Prostate gland (tissue), 2 donors: ENCODE results near the gene TOMM5. TPM values are rescaled to one million over a fixed set of nuclear protein-coding genes. Genes with fewer than 3 reads are reported as not detected.

Experiments
- DNase-seq: peaks from one replicate; pipeline ENCODE4 v3.0.0-alpha.2; 2019; ENCODE audit warnings: low spot score
- H3K27ac ChIP-seq, 2 donors: fragments of 200-600 bp; sonication (generic); 2 replicates each; pipeline ENCODE4 v1.5.1; 2017 to 2019
- H3K27me3 ChIP-seq: fragments of 200-600 bp; sonication (generic); replicated peaks from 2 replicates; pipeline ENCODE4 v1.5.1; 2019; ENCODE audit not compliant: insufficient read depth
- H3K36me3 ChIP-seq, 2 donors: fragments of 200-600 bp; sonication (generic); 1 replicate in 1 of 2; 2 replicates in 1 of 2; pipeline versions ENCODE4 v1.5.1 to v1.8.1; 2017 to 2019
- H3K4me1 ChIP-seq: fragments of 200-600 bp; sonication (generic); replicated peaks from 2 replicates; pipeline ENCODE4 v1.5.1; 2019
- H3K4me3 ChIP-seq, 2 donors: fragments of 200-600 bp; sonication (generic); 2 replicates each; pipeline ENCODE4 v1.5.1; 2017 to 2019
- H3K9me3 ChIP-seq: fragments of 200-600 bp; sonication (generic); 2 replicates; pipeline ENCODE4 v1.5.1; 2017
- POLR2A ChIP-seq: fragments of 450-650 bp; IDR thresholded peaks from one replicate; pipeline ENCODE4 v1.6.1; 2016; ENCODE audit warnings: antibody characterized with exemption, mild to moderate bottlenecking
- POLR2AphosphoS5 ChIP-seq: sonication (generic); formaldehyde crosslinking; IDR thresholded peaks from one replicate; pipeline ENCODE4 v1.6.1; 2017; ENCODE audit warnings: antibody characterized with exemption
- WGBS: methylation state at CpG from one replicate; pipeline ENCODE4 v1.1.5; 2018; 5-methylcytosine and 5-hydroxymethylcytosine counted together
- intact Hi-C: fragments of 100-400 bp; cut with DNase I; formaldehyde crosslinking; loops from one replicate; pipeline ENCODE4 v1.14.2; 2022
- total RNA-seq, 2 donors: library from RNA; depleted of rRNA; stranded (reverse); fragments of >200 nt; gene quantifications; one replicate each; pipeline ENCODE4 v1.1.0, GENCODE V29; 2016
- TF ChIP-seq, protein P1 (sequence below), 4 experiments: fragments of 200-600 bp in 2 of 4; fragments of 450-650 bp in 2 of 4; sonication (generic) in 2 of 4; IDR thresholded peaks; 1 replicate in 3 of 4; 2 replicates in 1 of 4; pipeline ENCODE4 v1.5.1; 2016 to 2019; ENCODE audit warnings: antibody characterized with exemption in 4 of 4, mild to moderate bottlenecking in 2 of 4, moderate library complexity in 2 of 4

Gene TOMM5
- total RNA-seq, 2 donors from 2014 or later: 81.2 to 82.8 TPM

DNA sequence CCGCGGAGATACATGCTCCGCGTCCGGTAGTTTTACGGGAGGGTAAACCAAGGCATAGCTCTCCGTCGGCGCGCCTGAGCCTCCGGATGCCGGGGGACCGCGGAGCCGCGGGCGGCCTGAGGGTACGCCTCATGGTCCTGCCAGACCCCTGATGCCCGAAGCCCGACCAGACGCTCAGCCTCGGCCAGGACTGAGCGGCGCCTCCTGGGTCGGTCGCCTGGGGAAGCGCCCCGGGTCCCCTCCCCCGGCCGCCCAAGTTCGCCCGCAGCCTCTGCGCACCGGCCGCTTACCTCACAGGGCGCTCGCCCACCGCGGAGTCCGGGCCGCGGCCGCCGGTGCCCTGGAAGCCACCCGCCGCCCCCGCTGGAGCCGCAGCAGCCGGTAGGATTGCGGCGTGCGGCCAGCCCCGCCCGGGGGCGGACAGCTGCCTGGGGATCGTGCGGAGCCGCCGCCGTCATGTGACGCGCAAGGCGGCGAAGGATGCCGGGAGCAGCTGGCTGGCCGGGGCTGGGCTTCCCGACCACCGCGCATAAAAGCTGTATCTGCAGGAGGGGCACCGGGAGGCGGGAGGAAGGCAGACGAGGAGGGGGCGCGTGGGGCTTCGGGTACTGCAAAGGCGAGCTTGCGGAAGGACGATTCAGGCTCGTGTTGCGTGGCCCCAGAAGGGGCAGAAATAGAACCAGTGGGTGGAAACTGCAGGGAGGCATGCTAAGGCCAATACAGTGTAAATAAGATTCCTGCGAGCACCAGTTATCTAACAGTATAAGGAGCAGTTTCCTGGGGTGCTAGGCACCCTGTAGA is 16.3 kb downstream of the TOMM5 start, which contains the start of gene FBXO10:
Gene FBXO10, minus strand, starts transcription at position 460 of the 801 bp plus-strand sequence. CDS start 34,612 bp downstream, outside the sequence.
- Histone ChIP-seq H3K27ac (peak within 1 kb of the TSS; percentile 73 to 74), H3K36me3 (no peaks in the 10 kb centered on the region), H3K4me1 (no peaks in the 10 kb centered on the region), H3K4me3 (peak within 1 kb of the TSS; percentile 72 to 85), H3K9me3 (no peaks in the 10 kb centered on the region), H3K27me3 (no peaks in the 10 kb centered on the region)
- intact Hi-C loops: loop anchor here (5.0 kb wide), 1 partner anchor 89 kb away; the partner anchor contains the start of gene POLR1E
- TF ChIP-seq, protein P1, sequence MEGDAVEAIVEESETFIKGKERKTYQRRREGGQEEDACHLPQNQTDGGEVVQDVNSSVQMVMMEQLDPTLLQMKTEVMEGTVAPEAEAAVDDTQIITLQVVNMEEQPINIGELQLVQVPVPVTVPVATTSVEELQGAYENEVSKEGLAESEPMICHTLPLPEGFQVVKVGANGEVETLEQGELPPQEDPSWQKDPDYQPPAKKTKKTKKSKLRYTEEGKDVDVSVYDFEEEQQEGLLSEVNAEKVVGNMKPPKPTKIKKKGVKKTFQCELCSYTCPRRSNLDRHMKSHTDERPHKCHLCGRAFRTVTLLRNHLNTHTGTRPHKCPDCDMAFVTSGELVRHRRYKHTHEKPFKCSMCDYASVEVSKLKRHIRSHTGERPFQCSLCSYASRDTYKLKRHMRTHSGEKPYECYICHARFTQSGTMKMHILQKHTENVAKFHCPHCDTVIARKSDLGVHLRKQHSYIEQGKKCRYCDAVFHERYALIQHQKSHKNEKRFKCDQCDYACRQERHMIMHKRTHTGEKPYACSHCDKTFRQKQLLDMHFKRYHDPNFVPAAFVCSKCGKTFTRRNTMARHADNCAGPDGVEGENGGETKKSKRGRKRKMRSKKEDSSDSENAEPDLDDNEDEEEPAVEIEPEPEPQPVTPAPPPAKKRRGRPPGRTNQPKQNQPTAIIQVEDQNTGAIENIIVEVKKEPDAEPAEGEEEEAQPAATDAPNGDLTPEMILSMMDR (IDR thresholded peaks at IDR 0.05): peak in 2 of 4 experiments; percentile 6
- TF ChIP-seq POLR2AphosphoS5: peak; percentile 25
- TF ChIP-seq POLR2A: peak; percentile 27
- DNase-seq: peak; percentile 49
- 3% methylated on average over 61 of the region's 81 CpGs for WGBS

- intact Hi-C loops: loop anchor here (5.0 kb wide), 1 partner anchor 88 kb away; the partner anchor contains the start of gene POLR1E
Observed at GRCh38 chr9:37575511-37575914, 16.9 kb downstream of the TOMM5 start.

GRCh38 chr9:37575001-37575400 is 17.4 kb downstream of the TOMM5 start:
- Histone ChIP-seq H3K4me3 (peak overlapping the region in 1 of 2 donors; percentile 72), H3K27ac (peak overlapping the region in 1 of 2 donors; percentile 73), H3K4me1 (no peaks in the 10 kb centered on the region), H3K9me3 (no peaks in the 10 kb centered on the region), H3K36me3 (no peaks in the 10 kb centered on the region), H3K27me3 (no peaks in the 10 kb centered on the region)
- intact Hi-C loops: loop anchor here (5.0 kb wide), 1 partner anchor 88 kb away; the partner anchor contains the start of gene POLR1E
- TF ChIP-seq POLR2A (no peak), POLR2AphosphoS5 (no peak)
- TF ChIP-seq, protein P1 (IDR thresholded peaks at IDR 0.05): no peak
- DNase-seq: no peak
- 51% methylated on average over 5 of the region's 5 CpGs for WGBS

More at GRCh38 chr9:37575511-37575914, 16.9 kb downstream of the TOMM5 start:
- Histone ChIP-seq H3K27ac (peak overlapping the region; percentile 73 to 74), H3K9me3 (no peaks in the 10 kb centered on the region), H3K4me3 (peak overlapping the region; percentile 72 to 85), H3K36me3 (no peaks in the 10 kb centered on the region), H3K4me1 (no peaks in the 10 kb centered on the region), H3K27me3 (no peaks in the 10 kb centered on the region)
- no peak for DNase-seq
- no peak for TF ChIP-seq POLR2A
- TF ChIP-seq, protein P1 (IDR thresholded peaks at IDR 0.05): no peak
- TF ChIP-seq POLR2AphosphoS5: no peak
- WGBS: 7% methylated on average over 5 of the region's 5 CpGs

GRCh38 chr9:37574241-37574721 is 18.1 kb downstream of the TOMM5 start:
- TF ChIP-seq, protein P1 (IDR thresholded peaks at IDR 0.05): no peak
- TF ChIP-seq POLR2A (no peak), POLR2AphosphoS5 (no peak)
- no peak for DNase-seq
- no peaks in the 10 kb centered on the region for H3K36me3 ChIP-seq
- 57% methylated on average over 5 of the region's 5 CpGs for WGBS
- H3K4me3 ChIP-seq: no peak overlapping the region
- H3K27ac ChIP-seq: no peak overlapping the region
- H3K27me3 ChIP-seq: no peaks in the 10 kb centered on the region
- H3K4me1 ChIP-seq: no peaks in the 10 kb centered on the region
- intact Hi-C loops: no loop called here
- H3K9me3 ChIP-seq: no peaks in the 10 kb centered on the region
